ENCODE measurements around the gene TMPRSS12.
"Not testable (repeated sequence)": the region's sequence is repeated elsewhere in the genome, so short reads cannot be mapped to it uniquely, and the experiment has no call there.

- TF ChIP-seq CTCF, POLR2A (IDR thresholded peaks at IDR 0.05): not testable (repeated sequence)
Observed at GRCh38 chr12:50926932-50927331, 84.2 kb downstream of the TMPRSS12 start.
